Measurements from ENCODE around the gene C21orf91.

C21orf91 gene

DNA sequence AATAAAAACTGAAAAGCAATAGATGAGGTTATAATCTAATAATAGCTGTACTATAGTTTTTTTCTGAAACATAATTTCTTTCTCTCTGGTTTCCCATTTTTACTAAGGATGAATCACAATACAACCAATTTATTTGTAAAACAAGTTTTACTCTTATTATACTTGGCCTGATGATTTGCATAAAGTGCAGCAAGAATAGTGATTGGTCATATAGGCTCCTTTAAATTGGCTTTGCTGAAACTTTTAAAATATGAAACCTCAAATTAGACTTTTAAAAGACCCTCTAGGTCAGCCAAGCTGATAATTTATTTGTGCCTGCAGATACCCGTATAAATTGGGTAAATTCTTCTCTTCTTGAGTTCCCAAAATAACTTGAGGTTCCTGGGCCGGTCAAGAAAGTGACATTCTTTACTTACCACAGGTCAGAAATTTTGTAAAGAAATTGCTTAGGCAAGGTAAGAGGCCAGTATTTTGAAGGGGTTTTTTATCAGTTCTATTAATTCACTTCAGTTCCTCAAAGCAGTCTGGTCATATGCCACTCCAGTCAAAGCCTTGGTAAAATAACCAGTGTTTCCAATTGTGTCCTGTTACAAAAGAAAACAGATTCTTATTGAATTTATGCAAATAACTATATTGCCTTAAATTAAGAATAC lies 76.1 kb downstream of the C21orf91 start:
- TF ChIP-seq, protein P1, sequence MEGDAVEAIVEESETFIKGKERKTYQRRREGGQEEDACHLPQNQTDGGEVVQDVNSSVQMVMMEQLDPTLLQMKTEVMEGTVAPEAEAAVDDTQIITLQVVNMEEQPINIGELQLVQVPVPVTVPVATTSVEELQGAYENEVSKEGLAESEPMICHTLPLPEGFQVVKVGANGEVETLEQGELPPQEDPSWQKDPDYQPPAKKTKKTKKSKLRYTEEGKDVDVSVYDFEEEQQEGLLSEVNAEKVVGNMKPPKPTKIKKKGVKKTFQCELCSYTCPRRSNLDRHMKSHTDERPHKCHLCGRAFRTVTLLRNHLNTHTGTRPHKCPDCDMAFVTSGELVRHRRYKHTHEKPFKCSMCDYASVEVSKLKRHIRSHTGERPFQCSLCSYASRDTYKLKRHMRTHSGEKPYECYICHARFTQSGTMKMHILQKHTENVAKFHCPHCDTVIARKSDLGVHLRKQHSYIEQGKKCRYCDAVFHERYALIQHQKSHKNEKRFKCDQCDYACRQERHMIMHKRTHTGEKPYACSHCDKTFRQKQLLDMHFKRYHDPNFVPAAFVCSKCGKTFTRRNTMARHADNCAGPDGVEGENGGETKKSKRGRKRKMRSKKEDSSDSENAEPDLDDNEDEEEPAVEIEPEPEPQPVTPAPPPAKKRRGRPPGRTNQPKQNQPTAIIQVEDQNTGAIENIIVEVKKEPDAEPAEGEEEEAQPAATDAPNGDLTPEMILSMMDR (IDR thresholded peaks at IDR 0.05; ENCODE audit: low read depth, low read length), result no peak
- H3K4me3 ChIP-seq (ENCODE audit: low read depth, low read length), result no peak overlapping the region

GRCh38 chr21:17742181-17742580 lies 77.0 kb downstream of the C21orf91 start:
- H3K4me3 ChIP-seq (ENCODE audit: low read depth, low read length), result no peak overlapping the region
- TF ChIP-seq, protein P1 (IDR thresholded peaks at IDR 0.05; ENCODE audit: low read depth, low read length), result no peak

All from WI38 (cell line).